Lung (tissue), 12 donors: ENCODE measurements around the gene CLOCK. TPM values are rescaled to one million over a fixed set of nuclear protein-coding genes. Genes with fewer than 3 reads are reported as not detected.

Source experiments
- ATAC-seq: fragments of 200-7000 bp; cut with Tn5 transposase; one replicate; pipeline ENCODE4 v1.9.1; 2020; ENCODE audit warnings: moderate number of reproducible peaks; ENCODE audit not compliant: insufficient read depth, low FRiP score
- DNase-seq, 3 donors: peaks; one replicate each; pipeline ENCODE4 v3.0.0-alpha.2; 2013 to 2017
- H3K27ac ChIP-seq, 2 donors: one replicate each; pipeline ENCODE4 v1.5.1; 2013; ENCODE audit warnings: mild to moderate bottlenecking in 2 of 2, moderate library complexity in 2 of 2, control low read depth in 1 of 2, inconsistent platforms in 1 of 2, low read depth in 1 of 2, low read length in 1 of 2
- H3K27me3 ChIP-seq, 3 donors: one replicate each; pipeline ENCODE4 v1.5.1; 2013; ENCODE audit warnings: low read length in 2 of 3; ENCODE audit not compliant: control insufficient read depth in 3 of 3, insufficient read depth in 3 of 3
- H3K36me3 ChIP-seq, 4 donors: one replicate each; pipeline ENCODE4 v1.5.1; 2013; ENCODE audit warnings: low read length in 4 of 4, mild to moderate bottlenecking in 1 of 4, moderate library complexity in 1 of 4; ENCODE audit not compliant: control insufficient read depth in 4 of 4, insufficient read depth in 4 of 4
- H3K4me1 ChIP-seq, 5 donors: one replicate each; pipeline ENCODE4 v1.5.1; 2013; ENCODE audit warnings: low read length in 5 of 5, mild to moderate bottlenecking in 2 of 5, moderate library complexity in 1 of 5; ENCODE audit not compliant: control insufficient read depth in 5 of 5, insufficient read depth in 5 of 5
- H3K4me3 ChIP-seq: one replicate; pipeline ENCODE4 v1.5.1; 2013; ENCODE audit warnings: mild to moderate bottlenecking, control low read depth, moderate library complexity
- H3K9ac ChIP-seq, 2 donors: one replicate each; pipeline ENCODE4 v1.5.1; 2013; ENCODE audit warnings: low read length in 2 of 2, control low read depth in 1 of 2; ENCODE audit not compliant: insufficient read depth in 1 of 2
- H3K9me3 ChIP-seq, 4 donors: one replicate each; pipeline ENCODE4 v1.5.1; 2013; ENCODE audit warnings: low read length in 3 of 4, mild to moderate bottlenecking in 1 of 4, moderate library complexity in 1 of 4; ENCODE audit not compliant: control insufficient read depth in 4 of 4, insufficient read depth in 3 of 4
- WGBS, 2 donors: extraction: QIAGEN DNeasy Blood & Tissue Kit; methylation state at CpG; one replicate each; pipeline ENCODE4 v1.1.7; 2013; 5-methylcytosine and 5-hydroxymethylcytosine counted together
- polyA plus RNA-seq, 2 donors: library from polyadenylated mRNA; stranded (reverse); fragments of 200-250 nt; gene quantifications; one replicate each; pipeline ENCODE4 v1.2.1, GENCODE V29; 2013
- total RNA-seq, 2 donors: library from RNA; depleted of rRNA in 1 of 2; stranded (reverse); fragments of >200 nt in 1 of 2; gene quantifications; one replicate each; pipeline ENCODE4 v1.2.1, GENCODE V29; 2014 to 2021
- TF ChIP-seq, protein P1 (sequence below): IDR thresholded peaks from 2 replicates; pipeline ENCODE4 v1.5.1; 2012; ENCODE audit warnings: mild to moderate bottlenecking; ENCODE audit errors: control extremely low read depth, extremely low read depth
- donor health status: control.
- donor health status: control.
- donor health status: Bipolar disorder and iron deficiency.
- donor health status: healthy.
- donor health status: DM: yes; HTN: yes; CAD: no.

Gene CLOCK
- total and polyA plus RNA-seq, 4 donors = 6.2 to 29.7 (median 14.7) TPM

DNA sequence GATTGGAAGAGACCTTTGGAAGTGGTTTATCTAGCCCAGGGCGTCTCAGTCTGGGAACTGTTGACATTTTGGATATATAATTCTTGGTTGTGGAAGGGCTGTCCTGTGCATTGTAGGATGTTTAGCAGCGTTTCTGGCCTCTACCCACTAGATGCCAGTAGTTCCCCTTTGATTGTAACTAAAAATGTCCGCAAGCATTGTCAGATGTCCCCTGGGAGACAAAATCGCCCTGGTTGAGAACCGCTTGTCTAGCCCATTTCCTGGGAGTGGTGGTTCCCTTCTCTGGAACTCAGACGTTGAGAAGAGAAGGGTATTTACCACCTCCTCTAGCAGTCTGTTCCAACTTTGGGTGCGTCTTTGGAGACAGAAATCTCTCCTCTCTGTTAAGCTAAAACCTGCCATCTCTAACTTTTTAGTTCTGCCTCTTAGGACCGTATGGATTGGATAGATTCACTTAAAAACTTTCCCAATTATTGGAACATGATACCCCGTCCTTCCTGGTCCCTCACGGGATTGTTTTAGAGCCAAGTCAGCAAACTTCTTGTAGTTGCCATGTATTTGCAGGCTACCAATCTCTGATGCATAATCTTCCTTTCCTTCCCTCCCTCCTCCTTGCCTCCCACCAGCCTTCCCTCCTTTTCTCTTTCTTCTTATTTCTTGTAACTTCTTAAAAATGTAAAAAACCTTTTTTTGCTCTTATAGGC is 137.1 kb downstream of the CLOCK start:
- H3K27me3 ChIP-seq = no peaks in the 10 kb centered on the region
- peak overlapping the region in 1 of 2 donors; percentile 8 for H3K9ac ChIP-seq
- DNase-seq (peak; percentile 25 to 61 (median 56)), ATAC-seq (no peak)
- TF ChIP-seq, protein P1, sequence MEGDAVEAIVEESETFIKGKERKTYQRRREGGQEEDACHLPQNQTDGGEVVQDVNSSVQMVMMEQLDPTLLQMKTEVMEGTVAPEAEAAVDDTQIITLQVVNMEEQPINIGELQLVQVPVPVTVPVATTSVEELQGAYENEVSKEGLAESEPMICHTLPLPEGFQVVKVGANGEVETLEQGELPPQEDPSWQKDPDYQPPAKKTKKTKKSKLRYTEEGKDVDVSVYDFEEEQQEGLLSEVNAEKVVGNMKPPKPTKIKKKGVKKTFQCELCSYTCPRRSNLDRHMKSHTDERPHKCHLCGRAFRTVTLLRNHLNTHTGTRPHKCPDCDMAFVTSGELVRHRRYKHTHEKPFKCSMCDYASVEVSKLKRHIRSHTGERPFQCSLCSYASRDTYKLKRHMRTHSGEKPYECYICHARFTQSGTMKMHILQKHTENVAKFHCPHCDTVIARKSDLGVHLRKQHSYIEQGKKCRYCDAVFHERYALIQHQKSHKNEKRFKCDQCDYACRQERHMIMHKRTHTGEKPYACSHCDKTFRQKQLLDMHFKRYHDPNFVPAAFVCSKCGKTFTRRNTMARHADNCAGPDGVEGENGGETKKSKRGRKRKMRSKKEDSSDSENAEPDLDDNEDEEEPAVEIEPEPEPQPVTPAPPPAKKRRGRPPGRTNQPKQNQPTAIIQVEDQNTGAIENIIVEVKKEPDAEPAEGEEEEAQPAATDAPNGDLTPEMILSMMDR = no peak
- no peak overlapping the region for H3K27ac ChIP-seq
- no peak overlapping the region for H3K4me3 ChIP-seq
- H3K9me3 ChIP-seq = no peaks in the 10 kb centered on the region
- H3K4me1 ChIP-seq = peaks cover 0 to 18% (median 1%) of the 10 kb centered on the region in 5 donors
- WGBS, 2 donors = 56 to 63% methylated on average over 10 of the region's 10 CpGs
- peaks cover 0 to 18% (median 18%) of the 10 kb centered on the region in 4 donors for H3K36me3 ChIP-seq

DNA sequence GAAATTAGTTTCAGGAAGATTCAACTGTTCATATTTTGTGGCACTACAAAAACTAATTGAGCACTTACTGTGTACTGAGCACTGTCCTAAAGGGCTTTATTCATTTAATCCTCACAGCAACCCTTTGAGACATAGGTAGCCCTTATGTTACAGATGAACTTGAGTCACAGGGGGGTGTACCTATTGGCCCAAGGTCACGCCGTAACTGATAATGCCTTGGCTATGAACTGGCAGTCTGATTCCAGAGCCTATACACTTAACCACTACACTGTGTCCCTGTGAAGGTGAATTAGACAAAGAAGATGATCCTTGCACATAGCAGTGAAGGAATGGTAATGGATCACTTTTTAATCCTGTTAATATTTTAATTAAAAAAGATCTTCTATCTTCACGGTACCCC is 138.9 kb downstream of the CLOCK start:
- ATAC-seq = no peak
- WGBS, 2 donors = 93 to 96% methylated on average over 3 of the region's 3 CpGs
- H3K36me3 ChIP-seq = peaks cover 6 to 21% (median 17%) of the 10 kb centered on the region in 4 donors
- no peak overlapping the region for H3K9ac ChIP-seq
- no peak overlapping the region for H3K4me3 ChIP-seq
- no peaks in the 10 kb centered on the region for H3K27me3 ChIP-seq
- H3K27ac ChIP-seq = no peak overlapping the region
- no peak for DNase-seq
- H3K9me3 ChIP-seq = no peaks in the 10 kb centered on the region
- H3K4me1 ChIP-seq = peaks cover 0 to 18% (median 1%) of the 10 kb centered on the region in 5 donors
- TF ChIP-seq, protein P1 = no peak

DNA sequence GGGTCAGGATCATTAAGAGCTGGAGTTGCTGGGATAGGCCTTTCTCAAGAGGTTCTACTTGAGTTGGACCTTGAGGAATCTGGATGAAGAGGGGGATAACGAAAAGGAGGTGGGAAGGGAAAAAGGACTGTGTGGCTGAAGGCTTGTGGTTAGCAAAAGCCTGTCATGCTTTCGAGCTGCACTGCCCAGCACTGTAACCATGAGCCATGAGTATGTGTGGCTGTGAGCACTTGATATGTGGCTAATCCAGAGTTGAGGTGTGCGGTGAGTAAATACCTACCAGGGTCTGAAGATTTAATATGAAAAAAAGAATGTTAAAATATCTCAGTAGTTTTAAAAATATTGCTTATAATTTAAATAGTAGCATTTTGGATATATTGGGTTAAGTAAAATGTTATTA is 139.6 kb downstream of the CLOCK start:
- no peaks in the 10 kb centered on the region for H3K27me3 ChIP-seq
- no peak overlapping the region for H3K9ac ChIP-seq
- no peak overlapping the region for H3K27ac ChIP-seq
- no peak for ATAC-seq
- peaks cover 0 to 18% (median 1%) of the 10 kb centered on the region in 5 donors for H3K4me1 ChIP-seq
- H3K4me3 ChIP-seq = no peak overlapping the region
- TF ChIP-seq, protein P1 = no peak
- WGBS, 2 donors = 88 to 89% methylated on average over 3 of the region's 3 CpGs
- H3K36me3 ChIP-seq = peaks cover 6 to 21% (median 18%) of the 10 kb centered on the region in 4 donors
- H3K9me3 ChIP-seq = no peaks in the 10 kb centered on the region
- no peak for DNase-seq
